HG03280 (cell line): ENCODE data around the gene GPR4.

Source experiments
- ATAC-seq: cut with Tn5 transposase; IDR thresholded peaks from one replicate; pipeline ENCODE4 v1.9.1; 2021; ENCODE audit warnings: mild to moderate bottlenecking, moderate library complexity; ENCODE audit not compliant: unreplicated experiment

Gene GPR4

DNA sequence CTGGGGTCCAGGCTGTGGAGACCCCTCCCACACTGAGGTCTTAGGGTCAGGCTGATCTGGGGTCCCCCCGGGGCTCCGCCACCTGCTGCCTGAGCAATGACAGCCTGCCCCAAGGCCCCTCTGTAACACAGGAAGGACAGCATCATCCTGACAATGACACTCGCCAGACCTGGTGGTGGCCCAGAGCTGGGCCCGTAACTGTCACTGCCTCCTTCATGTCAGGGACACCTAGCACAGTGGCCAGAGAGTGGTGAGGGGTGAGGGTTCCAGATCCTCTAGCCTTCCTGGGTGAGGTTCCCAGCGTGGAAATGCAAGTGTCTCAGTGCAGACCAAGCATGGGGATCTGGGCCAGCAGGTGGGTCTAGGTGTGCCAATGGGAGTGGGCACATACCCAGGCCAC is 45.2 kb downstream of the GPR4 start:
- no peak for ATAC-seq

DNA sequence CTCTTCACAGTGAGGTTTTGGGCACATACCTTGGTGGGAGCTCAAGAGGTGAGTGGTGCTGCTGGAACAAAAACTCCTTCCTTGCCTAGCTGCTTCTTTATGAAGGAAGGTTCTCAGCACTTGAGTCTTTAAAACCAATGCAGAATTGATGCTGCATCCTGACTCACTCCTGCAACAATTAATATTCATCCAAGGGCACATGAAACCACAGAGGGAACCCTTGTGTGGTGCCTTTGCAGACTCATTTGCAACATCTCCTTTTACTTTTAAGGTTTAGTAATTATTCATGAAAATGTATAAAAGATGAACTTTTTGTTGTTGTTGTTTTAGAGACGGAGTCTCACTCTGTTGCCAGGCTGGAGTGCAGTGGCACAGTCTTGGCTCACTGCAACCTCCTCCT is 47.5 kb downstream of the GPR4 start:
- no peak for ATAC-seq

DNA sequence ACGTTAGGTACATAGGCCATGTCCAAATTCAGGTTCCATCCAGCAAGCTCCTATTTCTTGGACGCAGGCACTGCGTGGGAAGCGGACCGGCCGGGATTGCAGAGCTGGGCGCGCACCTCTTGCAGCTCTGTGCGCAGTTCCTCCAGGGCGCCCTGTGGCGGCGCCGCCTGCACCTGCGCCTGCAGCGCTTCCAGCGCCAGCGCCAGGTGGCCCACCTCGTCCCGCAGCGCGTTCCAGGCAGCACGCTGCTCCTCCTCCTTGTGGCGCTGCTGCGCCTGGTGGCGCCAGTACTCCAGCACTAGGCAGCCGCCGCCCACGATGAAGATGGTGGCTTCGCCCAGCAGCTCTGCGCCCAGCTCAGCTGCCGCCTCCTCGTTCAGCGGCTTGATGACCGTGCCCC is 48.5 kb downstream of the GPR4 start:
- no peak for ATAC-seq

DNA sequence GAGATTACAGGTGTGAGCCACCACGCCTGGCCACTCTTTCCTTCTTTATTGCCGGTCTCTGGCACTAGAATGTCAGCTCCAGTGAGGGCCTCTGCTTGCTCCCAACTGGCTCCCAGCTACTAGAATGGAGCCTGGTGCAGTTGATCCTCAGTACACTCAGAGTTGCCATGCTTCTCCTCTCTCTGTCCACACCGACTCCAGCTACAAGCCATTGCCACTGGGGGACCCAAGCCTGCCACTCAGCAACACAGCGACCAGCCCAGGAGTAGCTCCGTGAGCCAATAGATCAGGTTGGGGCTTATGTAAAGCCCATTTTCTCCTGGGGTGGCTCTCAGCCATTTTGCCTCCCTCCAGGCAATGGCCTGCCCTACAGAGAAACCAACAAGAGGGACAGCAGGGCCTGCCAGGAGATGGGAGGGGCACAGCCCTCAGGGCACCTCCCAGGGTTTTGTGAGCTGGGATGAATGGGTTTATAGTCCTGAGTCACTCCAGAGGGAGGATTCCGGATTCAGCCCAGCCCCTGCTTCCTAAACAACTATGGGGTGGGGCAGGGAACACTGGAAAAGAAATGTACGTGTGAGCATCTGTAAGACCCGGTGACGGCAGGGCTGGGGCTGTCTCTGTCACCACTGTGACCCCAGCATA is 53.9 kb downstream of the GPR4 start:
- no peak for ATAC-seq

DNA sequence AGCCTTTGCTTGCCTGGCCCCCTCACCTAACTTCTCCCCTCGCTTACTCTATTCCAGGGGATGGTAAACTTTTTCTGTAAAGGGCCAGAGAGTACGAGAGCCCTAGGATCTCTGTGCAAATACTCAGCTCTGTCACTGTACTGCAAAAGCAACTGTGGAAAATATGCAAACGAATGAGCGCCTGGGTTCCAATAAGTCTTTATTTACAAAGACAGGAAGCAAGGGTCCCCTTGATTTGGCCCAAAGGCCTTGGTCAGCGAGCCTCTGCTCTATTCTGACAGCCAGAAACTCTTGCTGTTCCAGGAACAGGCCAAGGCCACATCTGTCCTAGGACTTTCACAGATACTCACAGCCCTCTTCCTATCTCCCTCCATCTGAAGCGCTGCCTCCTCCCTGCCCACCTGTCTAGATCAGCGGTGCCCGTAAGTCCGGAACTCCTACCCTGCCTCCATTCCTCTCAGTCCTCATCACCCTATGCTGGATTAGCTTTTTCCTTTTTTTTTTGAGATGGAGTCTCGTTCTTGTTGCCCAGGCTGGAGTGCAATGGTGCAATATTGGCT is 54.7 kb downstream of the GPR4 start:
- no peak for ATAC-seq

DNA sequence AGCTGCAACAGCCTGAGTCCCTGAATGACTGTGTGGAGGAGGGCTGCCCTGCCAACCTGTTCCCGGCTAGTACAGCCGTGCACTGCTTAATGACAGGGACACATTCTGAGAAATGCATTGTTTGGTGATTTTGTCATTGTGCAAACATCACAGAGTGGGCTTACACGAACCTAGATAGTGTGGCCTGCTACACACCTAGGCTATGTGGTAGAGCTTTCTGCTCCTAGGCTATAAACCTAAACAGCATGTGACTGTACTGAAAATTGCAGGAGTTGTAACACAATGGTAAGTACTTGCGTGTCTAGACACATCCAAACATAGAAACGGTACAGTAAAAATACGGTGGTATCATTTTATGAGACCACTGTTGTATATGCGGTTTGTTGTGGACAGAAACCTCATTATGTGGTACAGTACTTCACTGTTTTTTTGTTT is 59.8 kb downstream of the GPR4 start:
- ATAC-seq, result no peak
